Neural cell (in vitro differentiated cells): Measurements from ENCODE around the gene GPC1. TPM values are rescaled to one million over a fixed set of nuclear protein-coding genes. Genes with fewer than 3 reads are reported as not detected.

Experiments
- H2AFZ ChIP-seq: fragments of 200-600, 300-800 bp; sonication (generic), shearing (Covaris generic); 2 replicates; pipeline ENCODE4 v1.6.0; 2014; ENCODE audit warnings: low read depth, mild to moderate bottlenecking, antibody characterized with exemption, low read length, moderate library complexity
- H3F3A ChIP-seq: fragments of 200-600 bp; shearing (Covaris generic); 2 replicates; pipeline ENCODE4 v1.6.1; 2016; ENCODE audit warnings: mild to moderate bottlenecking, moderate library complexity, mixed read lengths, antibody characterized with exemption, low read length; ENCODE audit not compliant: insufficient read depth, poor library complexity, severe bottlenecking
- H3K27ac ChIP-seq: fragments of 200-600, 300-800 bp; sonication (generic), shearing (Covaris generic); 2 replicates; pipeline ENCODE4 v1.5.1; 2014; ENCODE audit warnings: mild to moderate bottlenecking, low read length, moderate library complexity
- H3K27me3 ChIP-seq: fragments of 300-800, 200-600 bp; sonication (generic), shearing (Covaris generic); 2 replicates; pipeline ENCODE4 v1.6.0; 2014; ENCODE audit warnings: mild to moderate bottlenecking, low read depth, low read length, moderate library complexity; ENCODE audit not compliant: insufficient read depth
- H3K36me3 ChIP-seq: fragments of 300-800, 200-600 bp; sonication (generic), shearing (Covaris generic); 2 replicates; pipeline ENCODE4 v1.5.1; 2014; ENCODE audit warnings: mild to moderate bottlenecking, antibody characterized with exemption, low read length, moderate library complexity; ENCODE audit not compliant: insufficient read depth
- H3K4me2 ChIP-seq: fragments of 300-800, 200-600 bp; sonication (generic), shearing (Covaris generic); 2 replicates; pipeline ENCODE4 v1.6.0; 2014; ENCODE audit warnings: mild to moderate bottlenecking, low read length
- H3K4me3 ChIP-seq: fragments of 300-800, 200-600 bp; sonication (generic), shearing (Covaris generic); 2 replicates; pipeline ENCODE4 v1.5.1; 2014; ENCODE audit warnings: mild to moderate bottlenecking, low read length, moderate library complexity
- H3K79me2 ChIP-seq: fragments of 200-600 bp; shearing (Covaris generic); replicated peaks from 2 replicates; pipeline ENCODE4 v1.6.0; 2014; ENCODE audit warnings: mild to moderate bottlenecking, low read length, moderate library complexity; ENCODE audit not compliant: insufficient read depth
- H3K9ac ChIP-seq: fragments of 300-800, 200-600 bp; sonication (generic), shearing (Covaris generic); 2 replicates; pipeline ENCODE4 v1.6.1; 2016; ENCODE audit warnings: mild to moderate bottlenecking, low read length, mixed read lengths
- H3K9me2 ChIP-seq: fragments of 200-600 bp; shearing (Covaris generic); 2 replicates; pipeline ENCODE4 v1.6.1; 2016; ENCODE audit warnings: mild to moderate bottlenecking, low read length, mixed read lengths; ENCODE audit not compliant: insufficient read depth
- H3K9me3 ChIP-seq: fragments of 200-600, 300-800 bp; sonication (generic), shearing (Covaris generic); 2 replicates; pipeline ENCODE4 v1.6.1; 2016; ENCODE audit warnings: mild to moderate bottlenecking, mixed run types, low read length, moderate library complexity, mixed read lengths
- H4K20me1 ChIP-seq: fragments of 200-600 bp; shearing (Covaris generic); 2 replicates; pipeline ENCODE4 v1.6.1; 2016; ENCODE audit warnings: mild to moderate bottlenecking, mixed run types; ENCODE audit not compliant: insufficient read depth
- EP300 ChIP-seq: fragments of 450-650 bp; conservative IDR thresholded peaks from 2 replicates; pipeline ENCODE4 v1.6.1; 2014; ENCODE audit warnings: antibody characterized with exemption, mild to moderate bottlenecking, moderate library complexity; ENCODE audit not compliant: poor library complexity, severe bottlenecking
- EZH2 ChIP-seq: fragments of 200-600, 300-800 bp; shearing (Covaris generic), sonication (generic); IDR thresholded peaks from 2 replicates; pipeline ENCODE4 v1.6.1; 2014; ENCODE audit warnings: antibody characterized with exemption, low read length, borderline replicate concordance, mild to moderate bottlenecking; ENCODE audit not compliant: insufficient read depth, poor library complexity, severe bottlenecking
- MXI1 ChIP-seq: fragments of 450-650 bp; conservative IDR thresholded peaks from 2 replicates; pipeline ENCODE4 v1.6.1; 2014; ENCODE audit warnings: antibody characterized with exemption, mild to moderate bottlenecking; ENCODE audit not compliant: poor library complexity, severe bottlenecking
- POLR2AphosphoS5 ChIP-seq: IDR thresholded peaks from 2 replicates; pipeline ENCODE4 v1.6.1; 2012
- RAD21 ChIP-seq: fragments of 450-650 bp; conservative IDR thresholded peaks from 2 replicates; pipeline ENCODE4 v1.6.1; 2014; ENCODE audit warnings: antibody characterized with exemption, mild to moderate bottlenecking, moderate library complexity
- SMC3 ChIP-seq: fragments of 450-650 bp; conservative IDR thresholded peaks from 2 replicates; pipeline ENCODE4 v1.6.1; 2014; ENCODE audit warnings: antibody characterized with exemption, mild to moderate bottlenecking, moderate library complexity; ENCODE audit not compliant: poor library complexity
- TAF1 ChIP-seq: IDR thresholded peaks from 2 replicates; pipeline ENCODE4 v1.6.1; 2012; ENCODE audit warnings: low read depth
- polyA plus RNA-seq: library from polyadenylated mRNA; depleted of rRNA; stranded (reverse); fragments of >200 nt; gene quantifications from 2 replicates; pipeline ENCODE4 v1.2.3, GENCODE V29; 2014
- TF ChIP-seq, protein P1 (sequence below): IDR thresholded peaks from 2 replicates; pipeline ENCODE4 v1.6.1; 2012; ENCODE audit warnings: borderline replicate concordance
- TF ChIP-seq, protein P2 (sequence below): fragments of 450-650 bp; IDR thresholded peaks from 2 replicates; pipeline ENCODE4 v1.5.1; 2014; ENCODE audit warnings: antibody characterized with exemption, mild to moderate bottlenecking, moderate library complexity; ENCODE audit not compliant: poor library complexity, severe bottlenecking

GPC1 gene
- polyA plus RNA-seq, 1 donor from 2014 or later = 74.0 TPM

DNA sequence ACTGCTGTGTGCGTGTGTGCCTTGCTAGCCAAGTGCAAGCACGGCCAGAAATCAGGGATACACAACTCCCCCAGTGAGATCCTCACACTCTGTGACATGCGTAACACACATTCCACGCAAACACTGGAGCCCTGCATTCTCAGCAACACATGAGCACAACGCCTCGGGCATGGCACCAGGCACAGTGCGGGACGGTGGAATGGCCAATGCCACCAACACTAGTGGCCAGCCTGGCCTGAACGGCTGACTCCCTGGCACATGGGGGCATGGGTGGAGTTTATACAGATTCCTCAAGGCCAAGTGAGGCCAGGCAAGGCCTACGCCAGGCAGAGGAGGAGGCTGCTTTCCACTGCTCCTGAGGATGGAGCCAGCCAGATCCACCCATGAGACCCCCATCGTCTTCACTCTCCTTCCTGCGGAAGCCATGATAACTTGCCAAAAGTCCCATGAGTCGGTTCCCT, 66.1 kb downstream of the GPC1 start:
- H3F3A ChIP-seq = no peaks in the 10 kb centered on the region
- H3K4me2 ChIP-seq = no peak overlapping the region
- H3K27me3 ChIP-seq = no peaks in the 10 kb centered on the region
- H3K27ac ChIP-seq = no peak overlapping the region
- no peak overlapping the region for H2AFZ ChIP-seq
- no peaks in the 10 kb centered on the region for H3K9me3 ChIP-seq
- H4K20me1 ChIP-seq = no peaks in the 10 kb centered on the region
- no peaks in the 10 kb centered on the region for H3K36me3 ChIP-seq
- no peaks in the 10 kb centered on the region for H3K9me2 ChIP-seq
- TF ChIP-seq TAF1 = no peak
- TF ChIP-seq, protein P1, sequence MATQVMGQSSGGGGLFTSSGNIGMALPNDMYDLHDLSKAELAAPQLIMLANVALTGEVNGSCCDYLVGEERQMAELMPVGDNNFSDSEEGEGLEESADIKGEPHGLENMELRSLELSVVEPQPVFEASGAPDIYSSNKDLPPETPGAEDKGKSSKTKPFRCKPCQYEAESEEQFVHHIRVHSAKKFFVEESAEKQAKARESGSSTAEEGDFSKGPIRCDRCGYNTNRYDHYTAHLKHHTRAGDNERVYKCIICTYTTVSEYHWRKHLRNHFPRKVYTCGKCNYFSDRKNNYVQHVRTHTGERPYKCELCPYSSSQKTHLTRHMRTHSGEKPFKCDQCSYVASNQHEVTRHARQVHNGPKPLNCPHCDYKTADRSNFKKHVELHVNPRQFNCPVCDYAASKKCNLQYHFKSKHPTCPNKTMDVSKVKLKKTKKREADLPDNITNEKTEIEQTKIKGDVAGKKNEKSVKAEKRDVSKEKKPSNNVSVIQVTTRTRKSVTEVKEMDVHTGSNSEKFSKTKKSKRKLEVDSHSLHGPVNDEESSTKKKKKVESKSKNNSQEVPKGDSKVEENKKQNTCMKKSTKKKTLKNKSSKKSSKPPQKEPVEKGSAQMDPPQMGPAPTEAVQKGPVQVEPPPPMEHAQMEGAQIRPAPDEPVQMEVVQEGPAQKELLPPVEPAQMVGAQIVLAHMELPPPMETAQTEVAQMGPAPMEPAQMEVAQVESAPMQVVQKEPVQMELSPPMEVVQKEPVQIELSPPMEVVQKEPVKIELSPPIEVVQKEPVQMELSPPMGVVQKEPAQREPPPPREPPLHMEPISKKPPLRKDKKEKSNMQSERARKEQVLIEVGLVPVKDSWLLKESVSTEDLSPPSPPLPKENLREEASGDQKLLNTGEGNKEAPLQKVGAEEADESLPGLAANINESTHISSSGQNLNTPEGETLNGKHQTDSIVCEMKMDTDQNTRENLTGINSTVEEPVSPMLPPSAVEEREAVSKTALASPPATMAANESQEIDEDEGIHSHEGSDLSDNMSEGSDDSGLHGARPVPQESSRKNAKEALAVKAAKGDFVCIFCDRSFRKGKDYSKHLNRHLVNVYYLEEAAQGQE = no peak
- TF ChIP-seq, protein P2, sequence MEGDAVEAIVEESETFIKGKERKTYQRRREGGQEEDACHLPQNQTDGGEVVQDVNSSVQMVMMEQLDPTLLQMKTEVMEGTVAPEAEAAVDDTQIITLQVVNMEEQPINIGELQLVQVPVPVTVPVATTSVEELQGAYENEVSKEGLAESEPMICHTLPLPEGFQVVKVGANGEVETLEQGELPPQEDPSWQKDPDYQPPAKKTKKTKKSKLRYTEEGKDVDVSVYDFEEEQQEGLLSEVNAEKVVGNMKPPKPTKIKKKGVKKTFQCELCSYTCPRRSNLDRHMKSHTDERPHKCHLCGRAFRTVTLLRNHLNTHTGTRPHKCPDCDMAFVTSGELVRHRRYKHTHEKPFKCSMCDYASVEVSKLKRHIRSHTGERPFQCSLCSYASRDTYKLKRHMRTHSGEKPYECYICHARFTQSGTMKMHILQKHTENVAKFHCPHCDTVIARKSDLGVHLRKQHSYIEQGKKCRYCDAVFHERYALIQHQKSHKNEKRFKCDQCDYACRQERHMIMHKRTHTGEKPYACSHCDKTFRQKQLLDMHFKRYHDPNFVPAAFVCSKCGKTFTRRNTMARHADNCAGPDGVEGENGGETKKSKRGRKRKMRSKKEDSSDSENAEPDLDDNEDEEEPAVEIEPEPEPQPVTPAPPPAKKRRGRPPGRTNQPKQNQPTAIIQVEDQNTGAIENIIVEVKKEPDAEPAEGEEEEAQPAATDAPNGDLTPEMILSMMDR = no peak
- no peak for TF ChIP-seq MXI1
- no peak for TF ChIP-seq SMC3
- TF ChIP-seq EZH2 = no peak
- no peak for TF ChIP-seq POLR2AphosphoS5
- TF ChIP-seq EP300 = no peak
- TF ChIP-seq RAD21 = no peak
- no peak overlapping the region for H3K9ac ChIP-seq
- H3K4me3 ChIP-seq = no peak overlapping the region
- no peaks in the 10 kb centered on the region for H3K79me2 ChIP-seq

DNA sequence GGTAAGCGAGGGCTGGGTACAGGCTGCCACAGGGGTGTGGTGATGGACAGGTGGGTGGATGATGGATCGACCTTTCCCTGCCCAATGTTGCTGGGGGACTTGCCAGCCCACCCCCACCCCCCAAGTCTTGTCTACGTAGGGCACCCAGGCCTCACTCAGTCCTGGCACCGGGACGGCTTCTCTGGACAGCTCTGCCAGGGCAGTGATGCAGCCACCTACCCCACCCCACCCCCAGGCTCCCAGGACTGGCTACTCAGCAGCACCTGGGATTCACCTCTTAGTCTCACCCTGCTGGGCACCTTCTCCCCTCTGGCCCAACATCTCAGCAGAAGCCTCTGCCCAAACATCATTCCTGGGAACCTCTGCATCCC, 66.6 kb downstream of the GPC1 start:
- H3K36me3 ChIP-seq = no peaks in the 10 kb centered on the region
- H3K27me3 ChIP-seq = no peaks in the 10 kb centered on the region
- H4K20me1 ChIP-seq = no peaks in the 10 kb centered on the region
- no peak overlapping the region for H3K4me3 ChIP-seq
- no peak overlapping the region for H3K27ac ChIP-seq
- H3K9me2 ChIP-seq = no peaks in the 10 kb centered on the region
- TF ChIP-seq MXI1 (no peak), EP300 (no peak), POLR2AphosphoS5 (no peak), RAD21 (no peak), TAF1 (no peak), EZH2 (no peak), SMC3 (no peak)
- TF ChIP-seq, protein P2 = no peak
- TF ChIP-seq, protein P1 = no peak
- no peak overlapping the region for H2AFZ ChIP-seq
- no peaks in the 10 kb centered on the region for H3K79me2 ChIP-seq
- no peak overlapping the region for H3K4me2 ChIP-seq
- no peaks in the 10 kb centered on the region for H3K9me3 ChIP-seq
- H3F3A ChIP-seq = no peaks in the 10 kb centered on the region
- no peak overlapping the region for H3K9ac ChIP-seq
